ENCODE results near the gene DDX50. TPM values are rescaled to one million over a fixed set of nuclear protein-coding genes. Genes with fewer than 3 reads are reported as not detected.
"Not testable (repeated sequence)": the region's sequence is repeated elsewhere in the genome, so short reads cannot be mapped to it uniquely, and the experiment has no call there.

Gene DDX50
- 10 to 100 TPM; 29.6 to 53.9 (median 32.5) TPM for polyA plus RNA-seq

DNA sequence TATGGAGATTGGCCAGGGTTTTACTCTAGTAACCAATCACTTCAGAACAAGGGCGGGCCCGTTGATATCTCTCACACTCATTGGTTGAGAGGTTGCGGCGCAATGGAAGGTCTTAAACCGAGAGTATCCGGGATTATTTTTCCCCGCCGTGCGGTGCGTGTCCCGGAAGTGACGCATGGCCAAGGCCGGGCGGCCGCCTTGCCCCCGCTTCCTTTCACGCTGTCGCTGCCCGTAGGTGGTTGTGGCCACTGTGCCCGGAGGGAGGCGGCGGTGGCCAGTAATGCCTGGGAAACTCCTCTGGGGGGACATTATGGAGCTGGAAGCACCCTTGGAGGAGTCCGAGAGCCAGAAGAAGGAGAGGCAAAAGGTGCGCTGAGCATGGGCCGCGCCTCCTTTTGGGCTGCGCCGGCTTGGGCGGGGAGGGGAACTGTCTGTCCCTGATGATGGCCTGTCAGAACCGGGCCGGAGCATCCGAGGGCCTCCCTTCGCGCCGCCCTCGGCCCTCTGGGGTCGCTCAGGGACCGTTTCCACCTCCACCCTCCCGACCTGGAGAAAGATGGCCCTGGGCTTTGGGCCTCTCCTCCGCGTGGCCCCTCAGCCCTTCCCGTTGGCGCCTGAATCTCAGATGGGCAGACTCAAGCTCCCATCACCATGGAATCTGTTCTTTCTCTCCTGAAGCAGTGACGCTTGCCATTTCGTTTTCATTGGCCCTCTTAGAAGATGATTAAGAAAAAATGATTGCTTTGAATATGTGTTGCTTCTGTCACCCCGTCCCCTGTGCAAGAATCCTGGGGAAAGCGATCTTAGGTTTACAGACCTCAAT is at the start of gene DDX50:
Gene DDX50 (plus strand): TSS at position 211 of the 823 bp plus-strand sequence. CDS start 70 bp downstream, at position 281.
- peak; percentile 97 for DNase-seq
- Mint-ChIP-seq H3K4me1 (peaks cover 43 to 53% of the 10 kb centered on the region in 2 donors), H3K4me3 (peak within 1 kb of the TSS; percentile 89 to 99 (median 96)), H3K27me3 (ENCODE audit: low read depth in 3 of 3) (peaks cover 7 to 15% (median 11%) of the 10 kb centered on the region in 3 donors), H3K9me3 (no peaks in the 10 kb centered on the region), H3K27ac (peak within 1 kb of the TSS; percentile 95 to 100 (median 99)), H3K36me3 (peaks cover 1 to 7% (median 3%) of the 10 kb centered on the region in 3 donors)

- Mint-ChIP-seq H3K4me3 (no peak overlapping the region), H3K27ac (no peak overlapping the region), H3K9me3 (peaks cover 14 to 20% (median 16%) of the 10 kb centered on the region in 6 donors), H3K27me3 (ENCODE audit: low read depth in 3 of 3) (peaks cover 0 to 16% (median 2%) of the 10 kb centered on the region in 3 donors), H3K36me3 (peaks cover 4 to 12% (median 11%) of the 10 kb centered on the region in 3 donors), H3K4me1 (no peaks in the 10 kb centered on the region)
- no peak for DNase-seq
Measured at GRCh38 chr10:68856352-68856751, 44.8 kb upstream of the DDX50 start.

GRCh38 chr10:68857005-68857404 is 44.1 kb upstream of the DDX50 start:
- H3K9me3 Mint-ChIP-seq = peaks cover 18 to 27% (median 22%) of the 10 kb centered on the region in 6 donors
- H3K27me3 Mint-ChIP-seq (ENCODE audit: low read depth in 3 of 3) = peaks cover 0 to 16% (median 7%) of the 10 kb centered on the region in 3 donors
- peaks cover 4 to 12% (median 12%) of the 10 kb centered on the region in 3 donors for H3K36me3 Mint-ChIP-seq
- no peak overlapping the region for H3K27ac Mint-ChIP-seq
- no peaks in the 10 kb centered on the region for H3K4me1 Mint-ChIP-seq
- no peak overlapping the region for H3K4me3 Mint-ChIP-seq
- DNase-seq = no peak

DNA sequence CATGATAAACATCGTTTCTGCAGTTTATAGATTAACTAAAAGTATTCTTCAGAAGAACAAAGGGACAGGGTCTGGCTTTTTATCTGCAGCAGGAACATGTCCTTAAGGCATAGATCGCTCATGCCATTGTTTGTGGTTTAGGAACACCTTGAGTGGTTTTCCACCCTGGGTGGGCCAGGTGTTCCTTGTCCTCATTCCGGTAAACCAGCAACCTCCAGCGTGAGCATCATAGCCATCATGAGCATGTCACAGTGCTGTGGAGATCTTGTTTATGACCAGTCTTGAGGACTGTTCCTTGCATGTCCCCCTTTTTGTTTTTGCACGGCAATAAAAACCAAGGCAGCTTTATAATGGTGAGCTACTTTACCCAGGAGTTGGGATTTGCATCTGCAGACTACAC is 39.9 kb upstream of the DDX50 start:
- DNase-seq = no peak

GRCh38 chr10:68864611-68865010 is 36.5 kb upstream of the DDX50 start:
- H3K36me3 Mint-ChIP-seq = peaks cover 7 to 14% (median 7%) of the 10 kb centered on the region in 3 donors
- peaks cover 14 to 32% (median 27%) of the 10 kb centered on the region in 6 donors for H3K9me3 Mint-ChIP-seq
- no peak overlapping the region for H3K4me3 Mint-ChIP-seq
- H3K4me1 Mint-ChIP-seq = no peaks in the 10 kb centered on the region
- DNase-seq = no peak
- H3K27ac Mint-ChIP-seq = no peak overlapping the region
- peaks cover 2 to 8% (median 5%) of the 10 kb centered on the region in 3 donors for H3K27me3 Mint-ChIP-seq (ENCODE audit: low read depth in 3 of 3)

More for the DNA sequence above, 39.9 kb upstream of the DDX50 start:
- H3K36me3 Mint-ChIP-seq = peaks cover 9 to 18% (median 12%) of the 10 kb centered on the region in 3 donors
- H3K27me3 Mint-ChIP-seq (ENCODE audit: low read depth in 3 of 3) = peaks cover 2 to 14% (median 5%) of the 10 kb centered on the region in 3 donors
- H3K9me3 Mint-ChIP-seq = peaks cover 18 to 37% (median 29%) of the 10 kb centered on the region in 6 donors
- no peak overlapping the region for H3K4me3 Mint-ChIP-seq
- H3K4me1 Mint-ChIP-seq = no peaks in the 10 kb centered on the region
- no peak overlapping the region for H3K27ac Mint-ChIP-seq

DNA sequence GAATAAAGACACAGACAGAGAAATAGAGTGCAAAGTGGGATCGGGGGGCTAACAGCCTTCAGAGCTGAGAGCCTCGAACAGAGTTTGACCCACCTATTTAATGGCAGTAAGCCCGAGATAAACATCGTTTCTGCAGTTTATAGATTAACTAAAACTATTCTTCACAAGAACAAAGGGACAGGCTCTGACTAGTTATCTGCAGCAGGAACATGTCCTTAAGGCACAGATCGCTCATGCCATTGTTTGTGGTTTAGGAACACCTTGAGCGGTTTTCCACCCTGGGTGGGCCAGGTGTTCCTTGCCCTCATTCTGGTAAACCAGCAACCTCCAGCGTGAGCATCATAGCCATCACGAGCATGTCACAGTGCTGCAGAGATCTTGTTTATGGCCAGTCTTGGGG is 32.9 kb upstream of the DDX50 start:
- not testable (repeated sequence) for H3K4me1 Mint-ChIP-seq; DNase-seq; H3K27me3 Mint-ChIP-seq (ENCODE audit: low read depth in 3 of 3); H3K9me3 Mint-ChIP-seq; H3K4me3 Mint-ChIP-seq; H3K27ac Mint-ChIP-seq; H3K36me3 Mint-ChIP-seq

GRCh38 chr10:68869623-68870022 is 31.5 kb upstream of the DDX50 start:
- Mint-ChIP-seq H3K27ac (no peak overlapping the region), H3K4me3 (no peak overlapping the region), H3K9me3 (no peaks in the 10 kb centered on the region), H3K36me3 (no peaks in the 10 kb centered on the region), H3K4me1 (no peaks in the 10 kb centered on the region), H3K27me3 (ENCODE audit: low read depth in 3 of 3) (peaks cover 0 to 3% (median 0%) of the 10 kb centered on the region in 3 donors)
- no peak for DNase-seq

GRCh38 chr10:68870061-68870460 is 31.1 kb upstream of the DDX50 start:
- H3K9me3 Mint-ChIP-seq = no peaks in the 10 kb centered on the region
- no peak overlapping the region for H3K4me3 Mint-ChIP-seq
- no peak overlapping the region for H3K27ac Mint-ChIP-seq

DNA sequence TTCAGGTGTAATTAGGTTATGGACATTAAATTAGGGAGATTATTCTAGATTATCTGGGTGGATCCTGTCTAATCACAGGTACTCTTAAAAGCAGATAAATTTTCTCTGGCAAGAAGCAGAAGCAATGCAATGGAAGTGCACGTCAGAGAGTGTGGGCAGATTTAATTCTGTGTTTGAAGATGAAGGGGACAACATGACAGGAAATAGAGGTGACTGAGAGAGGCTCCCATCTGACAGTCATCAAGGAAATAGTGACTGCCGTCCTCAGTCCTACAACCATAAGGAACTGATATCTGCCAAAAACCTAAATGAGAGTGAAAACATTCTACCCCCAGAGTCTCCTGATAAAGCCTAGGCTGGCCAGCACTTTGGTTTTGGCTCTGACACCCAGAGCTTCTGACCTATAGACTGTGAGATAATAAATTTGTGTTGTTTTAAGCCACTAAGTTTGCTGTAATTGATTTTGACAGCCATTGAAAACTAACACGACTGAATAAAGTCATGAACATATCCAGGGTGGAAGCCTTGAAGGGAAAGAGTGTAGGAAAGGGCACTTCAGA is 30.5 kb upstream of the DDX50 start:
- no peak overlapping the region for H3K27ac Mint-ChIP-seq
- DNase-seq = no peak
- H3K27me3 Mint-ChIP-seq (ENCODE audit: low read depth in 3 of 3) = peaks cover 0 to 3% (median 0%) of the 10 kb centered on the region in 3 donors

More at GRCh38 chr10:68870061-68870460, 31.1 kb upstream of the DDX50 start:
- Mint-ChIP-seq H3K36me3 (no peaks in the 10 kb centered on the region), H3K4me1 (no peaks in the 10 kb centered on the region), H3K27me3 (ENCODE audit: low read depth in 3 of 3) (peaks cover 0 to 3% (median 0%) of the 10 kb centered on the region in 3 donors)
- DNase-seq = no peak

DNA sequence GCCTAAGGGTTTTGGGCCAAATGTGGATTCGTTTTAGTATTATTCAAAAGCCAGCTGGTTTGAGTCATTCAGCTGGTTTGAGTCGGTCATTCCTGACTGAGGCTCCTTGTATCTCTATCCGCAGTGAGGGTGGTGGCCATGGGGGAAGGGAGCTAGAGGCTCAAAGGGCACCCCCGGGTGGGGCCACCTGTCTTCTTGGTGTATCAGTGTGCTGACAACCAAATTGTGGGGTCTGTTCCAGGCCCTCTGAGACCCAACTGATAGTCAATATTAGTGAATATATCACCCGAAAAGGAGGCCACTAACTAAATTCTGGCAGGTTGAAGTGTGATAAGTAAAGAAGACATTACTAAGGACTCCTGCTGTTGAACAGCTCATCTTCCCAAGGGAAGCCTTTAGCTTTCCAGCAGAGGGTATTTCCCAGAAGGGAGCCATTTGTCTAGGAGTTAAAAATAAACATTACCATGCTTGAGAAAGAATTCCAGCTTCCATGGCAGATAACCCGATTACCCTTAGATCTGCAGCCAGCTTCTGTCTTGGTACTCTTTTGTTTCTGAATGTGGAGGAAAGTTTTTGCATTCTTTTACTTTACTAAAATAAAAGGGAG is 29.9 kb upstream of the DDX50 start:
- peaks cover 0 to 3% (median 0%) of the 10 kb centered on the region in 3 donors for H3K27me3 Mint-ChIP-seq (ENCODE audit: low read depth in 3 of 3)
- no peaks in the 10 kb centered on the region for H3K9me3 Mint-ChIP-seq
- no peak overlapping the region for H3K27ac Mint-ChIP-seq
- H3K4me1 Mint-ChIP-seq = no peaks in the 10 kb centered on the region
- DNase-seq = no peak
- no peak overlapping the region for H3K4me3 Mint-ChIP-seq
- H3K36me3 Mint-ChIP-seq = no peaks in the 10 kb centered on the region

More for the DNA sequence above, 30.5 kb upstream of the DDX50 start:
- Mint-ChIP-seq H3K4me1 (no peaks in the 10 kb centered on the region), H3K36me3 (no peaks in the 10 kb centered on the region), H3K9me3 (no peaks in the 10 kb centered on the region), H3K4me3 (no peak overlapping the region)

- Mint-ChIP-seq H3K4me1 (no peaks in the 10 kb centered on the region), H3K36me3 (no peaks in the 10 kb centered on the region), H3K27ac (no peak overlapping the region), H3K27me3 (ENCODE audit: low read depth in 3 of 3) (peaks cover 0 to 2% (median 0%) of the 10 kb centered on the region in 3 donors), H3K4me3 (no peak overlapping the region), H3K9me3 (no peaks in the 10 kb centered on the region)
- DNase-seq = no peak
Measured at GRCh38 chr10:68871731-68872342, 29.3 kb upstream of the DDX50 start.

DNA sequence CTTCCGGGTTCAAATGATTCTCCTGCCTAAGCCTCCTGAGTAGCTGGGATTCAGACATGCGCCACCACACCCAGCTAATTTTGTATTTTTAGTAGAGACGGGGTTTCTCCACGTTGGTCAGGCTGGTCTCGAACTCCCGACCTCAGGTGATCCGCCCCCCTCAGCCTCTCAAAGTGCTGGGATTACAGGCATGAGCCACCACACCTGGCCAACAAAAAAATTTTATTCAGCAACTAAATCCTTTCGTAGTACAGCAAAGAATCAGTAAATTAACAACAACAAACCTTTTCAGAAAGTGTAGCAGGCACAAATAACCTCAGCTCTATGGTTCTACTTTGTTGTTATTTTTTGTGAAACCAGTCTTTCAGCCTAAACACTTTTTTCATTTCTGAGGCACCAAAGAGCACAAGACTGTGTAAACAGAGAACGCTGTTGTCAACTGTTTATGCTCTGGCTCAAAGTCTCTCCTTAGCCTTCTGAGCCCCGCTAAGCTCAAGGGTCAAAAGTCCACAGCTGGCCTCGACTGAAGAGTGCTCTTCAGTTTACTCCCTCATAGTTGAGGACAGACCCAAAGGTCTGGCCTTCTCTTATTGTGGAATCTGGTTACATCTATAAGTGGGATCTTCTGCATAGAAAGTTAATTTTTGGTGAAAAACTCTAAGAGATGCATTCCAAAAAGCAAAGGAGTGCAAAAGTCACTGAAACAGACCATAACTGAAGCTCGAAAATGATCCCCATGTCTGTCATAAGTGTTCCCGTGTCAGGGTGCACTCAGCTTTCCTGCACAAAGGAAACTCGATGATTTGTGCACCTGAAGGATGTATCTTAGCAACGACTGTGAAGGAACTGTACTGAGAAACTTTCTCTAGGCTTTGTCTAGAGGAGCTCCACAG is 24.6 kb upstream of the DDX50 start:
- Mint-ChIP-seq H3K4me1 (no peaks in the 10 kb centered on the region), H3K36me3 (no peaks in the 10 kb centered on the region), H3K4me3 (no peak overlapping the region), H3K27ac (no peak overlapping the region), H3K27me3 (ENCODE audit: low read depth in 3 of 3) (no peaks in the 10 kb centered on the region), H3K9me3 (no peaks in the 10 kb centered on the region)
- DNase-seq = no peak
